A549 treated with Hydrocortisone at 1 μM for 4 hours (cell line): ENCODE data around the gene HUNK. TPM values are rescaled to one million over a fixed set of nuclear protein-coding genes. Genes with fewer than 3 reads are reported as not detected.

Source experiments
- total RNA-seq: library from RNA; stranded (reverse); fragments of 200-300 nt; extraction: Qiagen RNA extraction; gene quantifications from 5 replicates; pipeline ENCODE4 v1.2.3, GENCODE V29; 2022

HUNK gene
- total RNA-seq, result 1.2 to 1.7 TPM (median 1.4 TPM) in 5 replicates

DNA sequence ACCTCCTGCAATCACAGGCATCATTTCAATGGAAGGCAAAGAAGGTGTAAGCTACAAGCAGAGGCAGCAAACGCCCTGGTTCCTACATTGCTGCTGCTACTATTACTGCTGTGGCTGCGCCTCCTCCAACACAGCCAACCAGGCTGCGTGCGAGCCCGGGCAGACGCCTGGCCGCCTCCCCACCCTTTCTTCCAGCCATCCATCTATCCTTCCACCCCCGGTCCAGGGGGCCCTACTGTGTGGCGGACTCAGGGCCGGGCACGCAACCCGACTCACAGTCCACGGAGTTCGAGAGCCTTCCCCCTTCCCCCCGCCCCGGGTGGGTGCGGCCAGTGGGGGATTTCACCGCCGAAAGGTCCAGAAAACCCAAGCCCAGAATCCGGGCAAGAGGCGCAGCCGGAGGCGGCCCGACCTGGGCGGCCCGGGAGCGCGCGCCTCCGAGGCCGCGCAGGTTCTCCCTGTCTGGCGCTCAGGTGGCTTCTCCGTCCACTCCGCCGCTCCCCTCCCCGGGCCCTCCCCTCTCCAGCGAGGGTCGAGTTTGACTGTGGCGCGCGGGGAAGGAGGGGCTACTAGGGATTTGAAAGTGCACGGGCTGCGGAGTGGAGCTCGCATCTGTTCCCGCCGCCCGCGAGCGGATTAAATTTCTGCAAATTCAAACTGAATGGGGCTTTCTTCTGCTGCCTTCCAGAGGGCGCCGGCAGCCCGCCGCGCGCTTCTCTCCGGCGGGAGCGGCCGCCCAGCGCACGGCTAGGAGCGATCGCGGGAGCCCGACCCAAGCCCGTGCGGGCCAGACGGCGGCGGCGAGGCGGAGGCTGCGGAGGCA, at the start of gene HUNK:
Gene HUNK, plus strand, starts transcription at position 569 of the 823 bp plus-strand sequence. CDS start 655 bp downstream, outside the sequence.

Other genes starting within 250 kb of the HUNK start
- gene SOD1, start 213.3 kb upstream of the HUNK start, total RNA-seq, result 366 to 407 TPM (median 381 TPM) in 5 replicates
- 18.0 to 18.9 TPM (median 18.6 TPM) in 5 replicates for gene SCAF4, start 140.9 kb upstream of the HUNK start, total RNA-seq